HG03095 (cell line): Measurements from ENCODE around the gene GALNTL6.
"Not testable (repeated sequence)": the region's sequence is repeated elsewhere in the genome, so short reads cannot be mapped to it uniquely, and the experiment has no call there.

Source experiments
- ATAC-seq: cut with Tn5 transposase; IDR thresholded peaks from one replicate; pipeline ENCODE4 v1.9.1; 2021; ENCODE audit warnings: moderate library complexity; ENCODE audit not compliant: unreplicated experiment

The GALNTL6 gene

GRCh38 chr4:172998527-172999469 is 1185.6 kb downstream of the GALNTL6 start:
- ATAC-seq, result peak; percentile 65

- ATAC-seq, result no peak
Measured at GRCh38 chr4:173001571-173001970, 1188.4 kb downstream of the GALNTL6 start.

GRCh38 chr4:173002830-173003561 is 1189.8 kb downstream of the GALNTL6 start:
- ATAC-seq, result no peak

- no peak for ATAC-seq
Measured at GRCh38 chr4:173005912-173006633, 1192.9 kb downstream of the GALNTL6 start.

- ATAC-seq, result no peak
Measured at GRCh38 chr4:173008436-173008835, 1195.2 kb downstream of the GALNTL6 start.

- ATAC-seq, result no peak
Measured at GRCh38 chr4:173009129-173009823, 1196.1 kb downstream of the GALNTL6 start.

- ATAC-seq, result no peak
Measured at GRCh38 chr4:173012608-173013007, 1199.4 kb downstream of the GALNTL6 start.

GRCh38 chr4:173013232-173013930 is 1200.2 kb downstream of the GALNTL6 start:
- ATAC-seq, result peak; percentile 50

GRCh38 chr4:173014113-173014558 is 1200.9 kb downstream of the GALNTL6 start:
- no peak for ATAC-seq

GRCh38 chr4:173014836-173015235 is 1201.6 kb downstream of the GALNTL6 start:
- ATAC-seq, result no peak

GRCh38 chr4:173017802-173018201 is 1204.6 kb downstream of the GALNTL6 start:
- ATAC-seq, result no peak

- ATAC-seq, result no peak
Measured at GRCh38 chr4:173018446-173018845, 1205.2 kb downstream of the GALNTL6 start.

GRCh38 chr4:173019664-173020063 is 1206.5 kb downstream of the GALNTL6 start:
- no peak for ATAC-seq

GRCh38 chr4:173021746-173022573 is 1208.8 kb downstream of the GALNTL6 start:
- ATAC-seq, result not testable (repeated sequence)

- ATAC-seq, result no peak
Measured at GRCh38 chr4:173024203-173024602, 1211.0 kb downstream of the GALNTL6 start.

GRCh38 chr4:173025131-173025530 is 1211.9 kb downstream of the GALNTL6 start:
- peak; percentile 76 for ATAC-seq

GRCh38 chr4:173037242-173037641 is 1224.0 kb downstream of the GALNTL6 start:
- ATAC-seq, result no peak

- ATAC-seq, result no peak
Measured at GRCh38 chr4:173038192-173038896, 1225.1 kb downstream of the GALNTL6 start.
